Breast epithelium (tissue), 4 donors: Measurements from ENCODE around the gene ADAM12. TPM values are rescaled to one million over a fixed set of nuclear protein-coding genes. Genes with fewer than 3 reads are reported as not detected.

Source experiments
- DNase-seq, 2 donors: peaks; one replicate each; pipeline ENCODE4 v3.0.0-alpha.2; 2019; ENCODE audit warnings: low spot score in 2 of 2
- H3K27ac ChIP-seq, 2 donors: fragments of 200-600 bp; sonication (generic) in 1 of 2; one replicate each; pipeline ENCODE4 v1.5.1; 2016 to 2019; ENCODE audit warnings: mild to moderate bottlenecking in 1 of 2
- H3K27me3 ChIP-seq, 2 donors: fragments of 200-600 bp; sonication (generic) in 1 of 2; one replicate each; pipeline versions ENCODE4 v1.5.1 to v1.6.0; 2017 to 2019; ENCODE audit warnings: control low read depth in 1 of 2, mild to moderate bottlenecking in 1 of 2
- H3K36me3 ChIP-seq: fragments of 200-600 bp; one replicate; pipeline ENCODE4 v1.5.1; 2019
- H3K4me1 ChIP-seq, 2 donors: fragments of 200-600 bp; sonication (generic); one replicate each; pipeline ENCODE4 v1.5.1; 2016 to 2019; ENCODE audit warnings: control low read depth in 1 of 2
- H3K4me3 ChIP-seq, 3 donors: fragments of 200-600 bp; sonication (generic); 1 replicate in 2 of 3; 2 replicates in 1 of 3; pipeline ENCODE4 v1.5.1; 2016 to 2019; ENCODE audit warnings: mild to moderate bottlenecking in 3 of 3, moderate library complexity in 2 of 3
- H3K9me3 ChIP-seq, 2 donors: fragments of 200-600 bp; sonication (generic) in 1 of 2; one replicate each; pipeline ENCODE4 v1.5.1; 2016 to 2019; ENCODE audit warnings: control low read depth in 1 of 2
- CTCF ChIP-seq, 3 donors: fragments of 450-650 bp; IDR thresholded peaks; one replicate each; pipeline ENCODE4 v1.5.1; 2016 to 2017; ENCODE audit warnings: antibody characterized with exemption in 3 of 3, mild to moderate bottlenecking in 3 of 3, moderate library complexity in 3 of 3
- POLR2A ChIP-seq: fragments of 450-650 bp; IDR thresholded peaks from one replicate; pipeline ENCODE4 v1.6.1; 2016; ENCODE audit warnings: antibody characterized with exemption, mild to moderate bottlenecking, moderate library complexity
- POLR2AphosphoS5 ChIP-seq, 3 donors: sonication (generic); formaldehyde crosslinking; IDR thresholded peaks; one replicate each; pipeline ENCODE4 v1.6.1; 2017; ENCODE audit warnings: antibody characterized with exemption in 3 of 3
- intact Hi-C: fragments of 100-400 bp; cut with DNase I; formaldehyde crosslinking; loops from one replicate; pipeline ENCODE4 v1.15.1; 2023; ENCODE audit warnings: low total_unique reads
- total RNA-seq, 3 donors: library from RNA; depleted of rRNA; stranded (reverse); fragments of >200 nt; gene quantifications; one replicate each; pipeline ENCODE4 v1.1.0, GENCODE V29; 2016

ADAM12 gene
- total RNA-seq, 3 donors from 2014 or later = 8.6 to 16.4 (median 13.9) TPM

GRCh38 chr10:126402721-126403695, 14.7 kb upstream of the ADAM12 start:
- Histone ChIP-seq H3K4me3 (no peak overlapping the region), H3K9me3 (no peaks in the 10 kb centered on the region), H3K27ac (no peak overlapping the region), H3K4me1 (no peaks in the 10 kb centered on the region), H3K27me3 (no peaks in the 10 kb centered on the region), H3K36me3 (no peaks in the 10 kb centered on the region)
- no peak for DNase-seq
- intact Hi-C loops = no loop called here
- no peak for TF ChIP-seq POLR2A
- no peak for TF ChIP-seq CTCF (IDR thresholded peaks at IDR 0.05)
- TF ChIP-seq POLR2AphosphoS5 (IDR thresholded peaks at IDR 0.05) = no peak

- DNase-seq = no peak
- H3K36me3 ChIP-seq = no peaks in the 10 kb centered on the region
- no peaks in the 10 kb centered on the region for H3K4me1 ChIP-seq
- H3K27ac ChIP-seq = no peak overlapping the region
- intact Hi-C loops = no loop called here
- no peak for TF ChIP-seq POLR2A
- H3K4me3 ChIP-seq = no peak overlapping the region
- H3K9me3 ChIP-seq = no peaks in the 10 kb centered on the region
- H3K27me3 ChIP-seq = no peaks in the 10 kb centered on the region
Observed at GRCh38 chr10:126400641-126401040, 12.4 kb upstream of the ADAM12 start.

GRCh38 chr10:126398924-126399323, 10.6 kb upstream of the ADAM12 start:
- Histone ChIP-seq H3K36me3 (no peaks in the 10 kb centered on the region), H3K4me1 (no peaks in the 10 kb centered on the region), H3K27ac (no peak overlapping the region), H3K4me3 (no peak overlapping the region), H3K27me3 (no peaks in the 10 kb centered on the region), H3K9me3 (no peaks in the 10 kb centered on the region)
- no peak for DNase-seq
- TF ChIP-seq CTCF (IDR thresholded peaks at IDR 0.05) (no peak), POLR2A (no peak), POLR2AphosphoS5 (IDR thresholded peaks at IDR 0.05) (no peak)
- intact Hi-C loops = no loop called here

GRCh38 chr10:126398383-126398743, 10.1 kb upstream of the ADAM12 start:
- no peak for DNase-seq
- Histone ChIP-seq H3K27ac (peak overlapping the region in 1 of 2 donors; percentile 19), H3K27me3 (no peaks in the 10 kb centered on the region), H3K36me3 (no peaks in the 10 kb centered on the region), H3K4me1 (no peaks in the 10 kb centered on the region), H3K4me3 (no peak overlapping the region), H3K9me3 (no peaks in the 10 kb centered on the region)
- TF ChIP-seq POLR2AphosphoS5 (IDR thresholded peaks at IDR 0.05) = no peak
- TF ChIP-seq POLR2A = no peak
- intact Hi-C loops = no loop called here

GRCh38 chr10:126397640-126398382, 9.5 kb upstream of the ADAM12 start:
- H3K4me1 ChIP-seq = no peaks in the 10 kb centered on the region
- no peaks in the 10 kb centered on the region for H3K9me3 ChIP-seq
- DNase-seq = no peak
- intact Hi-C loops = no loop called here
- H3K36me3 ChIP-seq = no peaks in the 10 kb centered on the region
- no peak for TF ChIP-seq POLR2A
- no peak for TF ChIP-seq POLR2AphosphoS5 (IDR thresholded peaks at IDR 0.05)
- no peak for TF ChIP-seq CTCF (IDR thresholded peaks at IDR 0.05)
- peak overlapping the region in 1 of 2 donors; percentile 20 for H3K27ac ChIP-seq
- H3K27me3 ChIP-seq = no peaks in the 10 kb centered on the region
- H3K4me3 ChIP-seq = no peak overlapping the region

- DNase-seq = no peak
- Histone ChIP-seq H3K27ac (no peak overlapping the region), H3K36me3 (no peaks in the 10 kb centered on the region), H3K4me3 (no peak overlapping the region), H3K9me3 (no peaks in the 10 kb centered on the region), H3K27me3 (no peaks in the 10 kb centered on the region), H3K4me1 (no peaks in the 10 kb centered on the region)
- no peak for TF ChIP-seq CTCF (IDR thresholded peaks at IDR 0.05)
- no peak for TF ChIP-seq POLR2AphosphoS5 (IDR thresholded peaks at IDR 0.05)
- TF ChIP-seq POLR2A = no peak
- intact Hi-C loops = no loop called here
Observed at GRCh38 chr10:126397156-126397555, 8.9 kb upstream of the ADAM12 start.
